Upper lobe of left lung (tissue), 6 donors: ENCODE results near the gene GCK. TPM values are rescaled to one million over a fixed set of nuclear protein-coding genes. Genes with fewer than 3 reads are reported as not detected.
"Not testable (repeated sequence)": the region's sequence is repeated elsewhere in the genome, so short reads cannot be mapped to it uniquely, and the experiment has no call there.

Experiments used
- ATAC-seq, 2 donors: fragments of 200-7000 bp; cut with Tn5 transposase; one replicate each; pipeline ENCODE4 v1.9.1; 2022; ENCODE audit warnings: mild to moderate bottlenecking in 2 of 2, moderate library complexity in 2 of 2; ENCODE audit not compliant: low FRiP score in 2 of 2
- DNase-seq, 2 donors: peaks; one replicate each; pipeline ENCODE4 v3.0.0-alpha.2; 2019 to 2020
- H3K27ac ChIP-seq, 4 donors: fragments of 200-600 bp; sonication (generic); one replicate each; pipeline ENCODE4 v1.5.1; 2016 to 2019
- H3K27me3 ChIP-seq, 4 donors: fragments of 200-600 bp; sonication (generic); one replicate each; pipeline ENCODE4 v1.5.1; 2017 to 2019
- H3K36me3 ChIP-seq, 4 donors: fragments of 200-600 bp; sonication (generic); one replicate each; pipeline ENCODE4 v1.5.1; 2016 to 2019
- H3K4me1 ChIP-seq, 4 donors: fragments of 200-600 bp; sonication (generic); one replicate each; pipeline ENCODE4 v1.5.1; 2018 to 2019
- H3K4me3 ChIP-seq, 4 donors: fragments of 200-600 bp; sonication (generic); one replicate each; pipeline ENCODE4 v1.5.1; 2017 to 2019; ENCODE audit warnings: mild to moderate bottlenecking in 2 of 4, moderate library complexity in 1 of 4
- H3K9me3 ChIP-seq, 4 donors: fragments of 200-600 bp; sonication (generic); one replicate each; pipeline ENCODE4 v1.5.1; 2018 to 2019
- EP300 ChIP-seq, 4 donors: sonication (generic); formaldehyde crosslinking; IDR thresholded peaks; one replicate each; pipeline ENCODE4 v1.5.1; 2017; ENCODE audit warnings: antibody characterized with exemption in 4 of 4, control low read depth in 2 of 4
- POLR2A ChIP-seq, 4 donors: fragments of 450-650 bp; IDR thresholded peaks; one replicate each; pipeline ENCODE4 v1.5.1; 2016 to 2017; ENCODE audit warnings: antibody characterized with exemption in 4 of 4, mild to moderate bottlenecking in 2 of 4
- POLR2AphosphoS5 ChIP-seq, 2 donors: sonication (generic); formaldehyde crosslinking; IDR thresholded peaks; one replicate each; pipeline ENCODE4 v1.5.1; 2017; ENCODE audit warnings: antibody characterized with exemption in 2 of 2
- WGBS, 2 donors: methylation state at CpG; one replicate each; pipeline ENCODE4 v1.1.5; 2017 to 2018; 5-methylcytosine and 5-hydroxymethylcytosine counted together
- total RNA-seq, 6 donors: library from RNA; depleted of rRNA in 4 of 6; stranded (reverse); fragments of >200 nt in 4 of 6; gene quantifications; one replicate each; pipeline versions ENCODE4 v1.1.0 to v1.2.1, GENCODE V29; 2016 to 2021
- TF ChIP-seq, protein P1 (sequence below), 6 experiments: fragments of 450-650 bp in 4 of 6; fragments of 200-600 bp in 2 of 6; sonication (generic) in 2 of 6; IDR thresholded peaks; one replicate each; pipeline ENCODE4 v1.5.1; 2016 to 2019; ENCODE audit warnings: antibody characterized with exemption in 6 of 6
- donor health status: DM: no; HTN: no; CAD: no; lungs with moderate emphysema.
- donor health status: DM: no; HTN: yes; CAD: no; lungs with severe emphysema.

The GCK gene
- total RNA-seq, 6 donors from 2014 or later, result 0.17 to 0.49 (median 0.30) TPM; not detected in 2

GRCh38 chr7:44172803-44173424, 16.3 kb downstream of the GCK start:
- no peaks in the 10 kb centered on the region for H3K36me3 ChIP-seq
- 77 to 81% methylated on average over 6 of the region's 6 CpGs for WGBS, 2 donors
- no peaks in the 10 kb centered on the region for H3K4me1 ChIP-seq
- DNase-seq (no peak), ATAC-seq (no peak)
- H3K27ac ChIP-seq, result no peak overlapping the region
- TF ChIP-seq EP300 (IDR thresholded peaks at IDR 0.05), result no peak
- H3K27me3 ChIP-seq, result no peaks in the 10 kb centered on the region
- no peak overlapping the region for H3K4me3 ChIP-seq
- H3K9me3 ChIP-seq, result no peaks in the 10 kb centered on the region

DNA sequence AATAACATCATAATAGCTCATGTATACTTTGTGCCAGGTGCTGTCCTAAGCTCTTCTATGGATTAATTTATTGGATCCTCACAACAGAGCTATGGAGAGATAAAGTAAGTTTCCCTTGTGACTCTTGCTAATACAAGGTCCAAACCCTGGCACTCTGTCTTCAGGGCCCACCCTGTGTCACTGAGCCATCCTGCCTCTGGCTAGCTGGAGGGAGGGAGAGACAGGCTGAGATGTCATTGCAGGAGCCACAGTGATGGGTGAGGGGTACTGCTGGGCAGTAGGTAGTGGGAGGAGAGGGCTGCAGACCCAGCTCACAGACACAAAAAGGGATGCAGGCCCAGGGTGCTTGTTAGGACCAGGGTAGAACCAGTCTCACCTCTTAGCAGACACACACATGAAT, 16.9 kb downstream of the GCK start:
- H3K27ac ChIP-seq, result no peak overlapping the region

DNA sequence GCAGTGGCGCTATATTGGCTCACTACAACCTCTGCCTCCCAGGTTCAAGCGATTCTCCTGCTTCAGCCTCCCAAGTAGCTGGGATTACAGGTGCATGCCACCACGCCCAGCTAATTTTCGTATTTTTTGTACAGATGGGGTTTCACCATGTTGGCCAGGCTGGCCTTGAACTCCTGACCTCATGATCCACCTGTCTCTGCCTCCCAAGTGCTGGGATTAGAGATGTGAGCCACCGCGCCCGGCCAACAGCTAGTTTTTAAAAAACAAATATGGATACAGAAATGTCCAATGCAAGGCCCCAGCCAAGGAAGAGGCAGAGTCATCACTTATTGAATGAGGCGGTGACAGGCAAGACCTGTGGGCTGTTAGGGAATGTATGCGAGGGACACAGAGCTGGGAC, 17.3 kb downstream of the GCK start:
- WGBS, 2 donors, result 89 to 93% methylated on average over 9 of the region's 9 CpGs
- not testable (repeated sequence) for H3K4me3 ChIP-seq, H3K9me3 ChIP-seq, H3K36me3 ChIP-seq, H3K4me1 ChIP-seq, ATAC-seq, H3K27me3 ChIP-seq, H3K27ac ChIP-seq
- DNase-seq, result peak in 1 of 2 donors; percentile 6

More for the DNA sequence above, 16.9 kb downstream of the GCK start:
- Histone ChIP-seq H3K27me3 (no peaks in the 10 kb centered on the region), H3K36me3 (no peaks in the 10 kb centered on the region), H3K4me1 (no peaks in the 10 kb centered on the region), H3K4me3 (no peak overlapping the region), H3K9me3 (no peaks in the 10 kb centered on the region)
- DNase-seq, result peak in 1 of 2 donors; percentile 3
- ATAC-seq, result no peak
- TF ChIP-seq, protein P1, sequence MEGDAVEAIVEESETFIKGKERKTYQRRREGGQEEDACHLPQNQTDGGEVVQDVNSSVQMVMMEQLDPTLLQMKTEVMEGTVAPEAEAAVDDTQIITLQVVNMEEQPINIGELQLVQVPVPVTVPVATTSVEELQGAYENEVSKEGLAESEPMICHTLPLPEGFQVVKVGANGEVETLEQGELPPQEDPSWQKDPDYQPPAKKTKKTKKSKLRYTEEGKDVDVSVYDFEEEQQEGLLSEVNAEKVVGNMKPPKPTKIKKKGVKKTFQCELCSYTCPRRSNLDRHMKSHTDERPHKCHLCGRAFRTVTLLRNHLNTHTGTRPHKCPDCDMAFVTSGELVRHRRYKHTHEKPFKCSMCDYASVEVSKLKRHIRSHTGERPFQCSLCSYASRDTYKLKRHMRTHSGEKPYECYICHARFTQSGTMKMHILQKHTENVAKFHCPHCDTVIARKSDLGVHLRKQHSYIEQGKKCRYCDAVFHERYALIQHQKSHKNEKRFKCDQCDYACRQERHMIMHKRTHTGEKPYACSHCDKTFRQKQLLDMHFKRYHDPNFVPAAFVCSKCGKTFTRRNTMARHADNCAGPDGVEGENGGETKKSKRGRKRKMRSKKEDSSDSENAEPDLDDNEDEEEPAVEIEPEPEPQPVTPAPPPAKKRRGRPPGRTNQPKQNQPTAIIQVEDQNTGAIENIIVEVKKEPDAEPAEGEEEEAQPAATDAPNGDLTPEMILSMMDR (IDR thresholded peaks at IDR 0.05), result no peak
- TF ChIP-seq POLR2AphosphoS5 (IDR thresholded peaks at IDR 0.05) (no peak), POLR2A (IDR thresholded peaks at IDR 0.05) (no peak), EP300 (IDR thresholded peaks at IDR 0.05) (no peak)

DNA sequence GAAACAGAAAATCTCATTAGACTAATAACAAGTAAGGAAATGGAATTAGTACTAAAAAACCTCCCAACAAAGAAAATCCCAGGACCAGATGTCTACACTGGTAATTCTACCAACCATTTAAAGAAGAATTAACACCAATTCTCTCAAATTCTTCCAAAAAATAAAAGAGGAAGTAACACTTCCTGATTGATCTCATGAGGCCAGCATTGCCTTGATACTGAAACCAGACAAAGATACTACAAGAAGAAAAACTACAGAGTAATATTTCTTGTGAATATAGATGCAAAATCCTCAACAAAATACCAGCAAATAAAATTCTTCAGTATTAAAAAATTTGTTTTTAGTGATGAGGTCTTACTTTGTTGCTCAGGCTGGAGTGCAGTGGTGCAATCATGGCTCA, 21.3 kb downstream of the GCK start:
- H3K4me3 ChIP-seq, result no peak overlapping the region
- no peaks in the 10 kb centered on the region for H3K36me3 ChIP-seq
- TF ChIP-seq EP300 (IDR thresholded peaks at IDR 0.05) (no peak), POLR2A (IDR thresholded peaks at IDR 0.05) (no peak), POLR2AphosphoS5 (IDR thresholded peaks at IDR 0.05) (no peak)
- TF ChIP-seq, protein P1 (IDR thresholded peaks at IDR 0.05), result no peak
- no peaks in the 10 kb centered on the region for H3K4me1 ChIP-seq
- ATAC-seq (no peak), DNase-seq (no peak)
- no peaks in the 10 kb centered on the region for H3K27me3 ChIP-seq
- H3K9me3 ChIP-seq, result no peaks in the 10 kb centered on the region
- H3K27ac ChIP-seq, result no peak overlapping the region

DNA sequence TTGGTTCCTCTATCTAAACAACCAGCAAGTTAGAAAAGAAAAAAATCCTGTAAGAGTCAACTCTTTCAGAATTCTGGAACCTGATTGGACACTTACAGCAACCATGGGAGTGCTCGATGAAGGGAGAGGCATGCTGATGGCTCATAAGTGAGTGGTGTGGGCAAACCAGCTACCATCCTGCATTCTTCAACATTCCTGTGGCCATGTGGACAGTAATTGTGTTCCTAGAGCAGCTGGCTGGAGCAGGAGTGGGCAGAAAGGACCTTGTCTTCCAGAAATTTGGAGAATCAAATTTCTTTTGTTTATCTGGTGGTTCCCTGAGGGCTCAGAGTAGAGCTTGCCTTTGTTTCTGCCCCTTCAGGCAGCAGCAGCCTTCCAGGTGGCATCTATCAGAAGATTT, 25.6 kb downstream of the GCK start:
- ATAC-seq (no peak), DNase-seq (no peak)
- no peaks in the 10 kb centered on the region for H3K27me3 ChIP-seq
- no peak overlapping the region for H3K27ac ChIP-seq
- no peaks in the 10 kb centered on the region for H3K36me3 ChIP-seq
- peaks cover 0 to 3% (median 0%) of the 10 kb centered on the region in 4 donors for H3K4me1 ChIP-seq
- no peaks in the 10 kb centered on the region for H3K9me3 ChIP-seq
- no peak overlapping the region for H3K4me3 ChIP-seq
- TF ChIP-seq POLR2A (IDR thresholded peaks at IDR 0.05) (no peak), POLR2AphosphoS5 (IDR thresholded peaks at IDR 0.05) (no peak)
- 42 to 62% methylated on average over 1 of the region's 1 CpG for WGBS, 2 donors

DNA sequence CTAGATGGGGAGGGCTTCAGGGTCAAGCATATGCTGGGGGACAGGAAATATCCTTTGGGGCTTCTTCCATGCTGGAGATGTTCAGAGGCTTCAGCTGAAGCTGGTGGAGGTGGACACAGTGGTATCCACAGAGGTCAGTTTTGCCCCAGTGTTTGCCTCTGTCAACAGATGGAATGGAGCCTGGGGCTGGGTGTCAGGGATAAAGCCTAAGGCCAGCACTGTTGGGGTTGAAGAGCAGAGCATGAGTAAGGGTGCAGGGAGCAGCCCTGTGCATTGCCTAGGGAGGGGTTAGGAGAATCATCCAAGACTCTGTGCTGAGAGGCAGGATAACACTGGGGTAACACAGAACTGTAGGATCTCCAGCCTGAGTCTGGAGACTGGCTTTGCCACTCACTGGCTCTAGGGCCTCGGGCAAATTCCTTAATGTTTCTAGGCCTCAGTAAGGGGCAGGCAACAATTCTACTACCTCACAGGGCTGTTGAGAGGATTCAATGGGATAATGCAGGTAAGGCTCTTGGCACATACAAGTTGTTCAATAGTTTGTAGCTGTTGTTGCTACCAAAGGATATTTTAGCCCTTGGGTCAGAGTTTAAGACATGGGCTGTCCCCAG, 26.3 kb downstream of the GCK start:
- H3K27me3 ChIP-seq, result no peaks in the 10 kb centered on the region
- TF ChIP-seq POLR2A (IDR thresholded peaks at IDR 0.05), result no peak
- TF ChIP-seq, protein P1 (IDR thresholded peaks at IDR 0.05), result no peak
- no peak for TF ChIP-seq POLR2AphosphoS5 (IDR thresholded peaks at IDR 0.05)
- TF ChIP-seq EP300 (IDR thresholded peaks at IDR 0.05), result no peak
- H3K36me3 ChIP-seq, result no peaks in the 10 kb centered on the region
- WGBS, 2 donors, result 67 to 86% methylated on average over 1 of the region's 1 CpG
- peaks cover 0 to 6% (median 0%) of the 10 kb centered on the region in 4 donors for H3K4me1 ChIP-seq
- H3K9me3 ChIP-seq, result no peaks in the 10 kb centered on the region
- no peak overlapping the region for H3K4me3 ChIP-seq
- DNase-seq, result no peak
- peak in 1 of 2 donors; percentile 6 for ATAC-seq
- H3K27ac ChIP-seq, result no peak overlapping the region
